Neural cell (in vitro differentiated cells): ENCODE measurements around the gene DEK. TPM values are rescaled to one million over a fixed set of nuclear protein-coding genes. Genes with fewer than 3 reads are reported as not detected.

Source experiments
- H2AFZ ChIP-seq: fragments of 200-600, 300-800 bp; sonication (generic), shearing (Covaris generic); 2 replicates; pipeline ENCODE4 v1.6.0; 2014; ENCODE audit warnings: low read depth, mild to moderate bottlenecking, antibody characterized with exemption, low read length, moderate library complexity
- H3F3A ChIP-seq: fragments of 200-600 bp; shearing (Covaris generic); 2 replicates; pipeline ENCODE4 v1.6.1; 2016; ENCODE audit warnings: mild to moderate bottlenecking, moderate library complexity, mixed read lengths, antibody characterized with exemption, low read length; ENCODE audit not compliant: insufficient read depth, poor library complexity, severe bottlenecking
- H3K27ac ChIP-seq: fragments of 200-600, 300-800 bp; sonication (generic), shearing (Covaris generic); 2 replicates; pipeline ENCODE4 v1.5.1; 2014; ENCODE audit warnings: mild to moderate bottlenecking, low read length, moderate library complexity
- H3K27me3 ChIP-seq: fragments of 300-800, 200-600 bp; sonication (generic), shearing (Covaris generic); 2 replicates; pipeline ENCODE4 v1.6.0; 2014; ENCODE audit warnings: mild to moderate bottlenecking, low read depth, low read length, moderate library complexity; ENCODE audit not compliant: insufficient read depth
- H3K36me3 ChIP-seq: fragments of 300-800, 200-600 bp; sonication (generic), shearing (Covaris generic); 2 replicates; pipeline ENCODE4 v1.5.1; 2014; ENCODE audit warnings: mild to moderate bottlenecking, antibody characterized with exemption, low read length, moderate library complexity; ENCODE audit not compliant: insufficient read depth
- H3K4me2 ChIP-seq: fragments of 300-800, 200-600 bp; sonication (generic), shearing (Covaris generic); 2 replicates; pipeline ENCODE4 v1.6.0; 2014; ENCODE audit warnings: mild to moderate bottlenecking, low read length
- H3K4me3 ChIP-seq: fragments of 300-800, 200-600 bp; sonication (generic), shearing (Covaris generic); 2 replicates; pipeline ENCODE4 v1.5.1; 2014; ENCODE audit warnings: mild to moderate bottlenecking, low read length, moderate library complexity
- H3K79me2 ChIP-seq: fragments of 200-600 bp; shearing (Covaris generic); replicated peaks from 2 replicates; pipeline ENCODE4 v1.6.0; 2014; ENCODE audit warnings: mild to moderate bottlenecking, low read length, moderate library complexity; ENCODE audit not compliant: insufficient read depth
- H3K9ac ChIP-seq: fragments of 300-800, 200-600 bp; sonication (generic), shearing (Covaris generic); 2 replicates; pipeline ENCODE4 v1.6.1; 2016; ENCODE audit warnings: mild to moderate bottlenecking, low read length, mixed read lengths
- H3K9me2 ChIP-seq: fragments of 200-600 bp; shearing (Covaris generic); 2 replicates; pipeline ENCODE4 v1.6.1; 2016; ENCODE audit warnings: mild to moderate bottlenecking, low read length, mixed read lengths; ENCODE audit not compliant: insufficient read depth
- H3K9me3 ChIP-seq: fragments of 200-600, 300-800 bp; sonication (generic), shearing (Covaris generic); 2 replicates; pipeline ENCODE4 v1.6.1; 2016; ENCODE audit warnings: mild to moderate bottlenecking, mixed run types, low read length, moderate library complexity, mixed read lengths
- H4K20me1 ChIP-seq: fragments of 200-600 bp; shearing (Covaris generic); 2 replicates; pipeline ENCODE4 v1.6.1; 2016; ENCODE audit warnings: mild to moderate bottlenecking, mixed run types; ENCODE audit not compliant: insufficient read depth
- CTCF ChIP-seq: fragments of 450-650 bp; IDR thresholded peaks from 2 replicates; pipeline ENCODE4 v1.5.1; 2014; ENCODE audit warnings: antibody characterized with exemption, mild to moderate bottlenecking, moderate library complexity; ENCODE audit not compliant: poor library complexity, severe bottlenecking
- EP300 ChIP-seq: fragments of 450-650 bp; conservative IDR thresholded peaks from 2 replicates; pipeline ENCODE4 v1.6.1; 2014; ENCODE audit warnings: antibody characterized with exemption, mild to moderate bottlenecking, moderate library complexity; ENCODE audit not compliant: poor library complexity, severe bottlenecking
- EZH2 ChIP-seq: fragments of 200-600, 300-800 bp; shearing (Covaris generic), sonication (generic); IDR thresholded peaks from 2 replicates; pipeline ENCODE4 v1.6.1; 2014; ENCODE audit warnings: antibody characterized with exemption, low read length, borderline replicate concordance, mild to moderate bottlenecking; ENCODE audit not compliant: insufficient read depth, poor library complexity, severe bottlenecking
- MXI1 ChIP-seq: fragments of 450-650 bp; conservative IDR thresholded peaks from 2 replicates; pipeline ENCODE4 v1.6.1; 2014; ENCODE audit warnings: antibody characterized with exemption, mild to moderate bottlenecking; ENCODE audit not compliant: poor library complexity, severe bottlenecking
- POLR2AphosphoS5 ChIP-seq: IDR thresholded peaks from 2 replicates; pipeline ENCODE4 v1.6.1; 2012
- RAD21 ChIP-seq: fragments of 450-650 bp; conservative IDR thresholded peaks from 2 replicates; pipeline ENCODE4 v1.6.1; 2014; ENCODE audit warnings: antibody characterized with exemption, mild to moderate bottlenecking, moderate library complexity
- REST ChIP-seq: IDR thresholded peaks from 2 replicates; pipeline ENCODE4 v1.6.1; 2012; ENCODE audit warnings: borderline replicate concordance
- SMC3 ChIP-seq: fragments of 450-650 bp; conservative IDR thresholded peaks from 2 replicates; pipeline ENCODE4 v1.6.1; 2014; ENCODE audit warnings: antibody characterized with exemption, mild to moderate bottlenecking, moderate library complexity; ENCODE audit not compliant: poor library complexity
- TAF1 ChIP-seq: IDR thresholded peaks from 2 replicates; pipeline ENCODE4 v1.6.1; 2012; ENCODE audit warnings: low read depth
- polyA plus RNA-seq: library from polyadenylated mRNA; depleted of rRNA; stranded (reverse); fragments of >200 nt; gene quantifications from 2 replicates; pipeline ENCODE4 v1.2.3, GENCODE V29; 2014

DEK gene
- polyA plus RNA-seq, 1 donor from 2014 or later, result 94.3 TPM

GRCh38 chr6:18309046-18309445 is 44.7 kb upstream of the DEK start:
- TF ChIP-seq MXI1 (no peak), POLR2AphosphoS5 (no peak), EZH2 (no peak), RAD21 (no peak), REST (no peak), CTCF (no peak), TAF1 (no peak)
- Histone ChIP-seq H3K36me3 (no peaks in the 10 kb centered on the region), H4K20me1 (no peaks in the 10 kb centered on the region), H3K9ac (no peak overlapping the region), H3K27ac (no peak overlapping the region), H2AFZ (no peak overlapping the region), H3K9me2 (no peaks in the 10 kb centered on the region), H3F3A (no peaks in the 10 kb centered on the region), H3K4me3 (no peak overlapping the region), H3K79me2 (no peaks in the 10 kb centered on the region), H3K9me3 (no peaks in the 10 kb centered on the region), H3K27me3 (no peaks in the 10 kb centered on the region), H3K4me2 (no peak overlapping the region)

GRCh38 chr6:18308070-18308735 is 43.9 kb upstream of the DEK start:
- Histone ChIP-seq H3K4me2 (no peak overlapping the region), H2AFZ (no peak overlapping the region)
- TF ChIP-seq SMC3 (no peak), TAF1 (no peak), POLR2AphosphoS5 (no peak), CTCF (no peak), EP300 (no peak), RAD21 (no peak), REST (no peak), MXI1 (no peak), EZH2 (no peak)

More at GRCh38 chr6:18308070-18308735, 43.9 kb upstream of the DEK start:
- H4K20me1 ChIP-seq, result no peaks in the 10 kb centered on the region
- no peak overlapping the region for H3K9ac ChIP-seq
- H3K27ac ChIP-seq, result no peak overlapping the region
- no peaks in the 10 kb centered on the region for H3K9me3 ChIP-seq
- no peaks in the 10 kb centered on the region for H3K9me2 ChIP-seq
- no peaks in the 10 kb centered on the region for H3K79me2 ChIP-seq
- H3K27me3 ChIP-seq, result no peaks in the 10 kb centered on the region
- H3K36me3 ChIP-seq, result no peaks in the 10 kb centered on the region
- no peak overlapping the region for H3K4me3 ChIP-seq
- no peaks in the 10 kb centered on the region for H3F3A ChIP-seq
